GM12878 (cell line): ENCODE results near the gene RFXAP. TPM values are rescaled to one million over a fixed set of nuclear protein-coding genes. Genes with fewer than 3 reads are reported as not detected.

Experiments
- ATAC-seq: fragments of 200-7000 bp; cut with Tn5 transposase; 3 replicates; pipeline ENCODE4 v1.9.1; 2020; ENCODE audit warnings: mild to moderate bottlenecking, moderate library complexity
- BruUV-seq: library from RNA; stranded (reverse); fragments of 400-500 nt; replicated peaks from 2 replicates; lab custom pipeline; 2021; lab: Mats Ljungman, UMichigan
- CTCF ChIA-PET: fragments of 300-600 bp; sonication (Branson Sonifier 250); formaldehyde crosslinking; extraction: SDS; loops from one replicate; lab custom pipeline; 2021; ENCODE audit warnings: inconsistent platforms; lab: Yijun Ruan, JAX
- POLR2A ChIA-PET: fragments of 350-600 bp; formaldehyde crosslinking; extraction: SDS; loops from one replicate; lab custom pipeline; 2021; ENCODE audit warnings: inconsistent platforms; lab: Charles Lee
- RAD21 ChIA-PET: fragments of 300-600 bp; sonication (Branson Sonifier 250); formaldehyde crosslinking; loops from one replicate; lab custom pipeline; 2023; ENCODE audit warnings: antibody characterized with exemption; ENCODE audit not compliant: unreplicated experiment; lab: Charles Lee
- SMC1A ChIA-PET: fragments of 300-600 bp; sonication (Branson Sonifier 250); formaldehyde crosslinking; loops from one replicate; lab custom pipeline; 2023; ENCODE audit not compliant: unreplicated experiment, uncharacterized antibody; lab: Charles Lee
- DNase-seq: peaks from one replicate; pipeline ENCODE4 v3.0.0-alpha.2; 2011; ENCODE audit warnings: low read depth, low spot score
- FAIRE-seq: peaks from 3 replicates; lab custom pipeline; 2011; peaks lifted over from hg19 to GRCh38; lab: Jason Lieb, UNC
- H2AFZ ChIP-seq: 2 replicates; pipeline ENCODE4 v1.6.0; 2011; ENCODE audit warnings: low read depth, low read length, control low read depth; ENCODE audit not compliant: control insufficient read depth
- H3K27ac ChIP-seq: 2 replicates; pipeline ENCODE4 v1.5.1; 2011; ENCODE audit warnings: control low read depth; ENCODE audit not compliant: control insufficient read depth, insufficient read depth
- H3K27me3 ChIP-seq, 2 experiments: replicated peaks in 1 of 2; 2 replicates each; pipeline versions ENCODE4 v1.6.0 to v1.6.1; 2011; ENCODE audit warnings: low read length in 1 of 2; ENCODE audit not compliant: control insufficient read depth in 2 of 2, insufficient read depth in 2 of 2
- H3K36me3 ChIP-seq, 2 experiments: 2 replicates each; pipeline ENCODE4 v1.5.1; 2011; ENCODE audit warnings: low read length in 1 of 2; ENCODE audit not compliant: control insufficient read depth in 2 of 2, insufficient read depth in 2 of 2
- H3K4me1 ChIP-seq: 2 replicates; pipeline ENCODE4 v1.6.1; 2011; ENCODE audit warnings: mild to moderate bottlenecking, low read length, moderate library complexity, mixed read lengths; ENCODE audit not compliant: control insufficient read depth, insufficient read depth
- H3K4me2 ChIP-seq: 2 replicates; pipeline ENCODE4 v1.6.0; 2011; ENCODE audit warnings: control low read depth; ENCODE audit not compliant: control insufficient read depth, insufficient read depth
- H3K4me3 ChIP-seq: fragments of 200-600 bp; sonication (generic); 2 replicates; pipeline ENCODE4 v1.5.1; 2016
- H3K79me2 ChIP-seq: 2 replicates; pipeline ENCODE4 v1.6.0; 2011; ENCODE audit warnings: low read length; ENCODE audit not compliant: control insufficient read depth, insufficient read depth
- H3K9ac ChIP-seq: 2 replicates; pipeline ENCODE4 v1.8.0; 2011; ENCODE audit warnings: low read length, control low read depth, mixed read lengths; ENCODE audit not compliant: control insufficient read depth, insufficient read depth
- H3K9me3 ChIP-seq: replicated peaks from 3 replicates; pipeline ENCODE4 v1.5.1; 2011; ENCODE audit warnings: mild to moderate bottlenecking, low read length; ENCODE audit not compliant: control insufficient read depth, insufficient read depth
- H4K20me1 ChIP-seq: 2 replicates; pipeline ENCODE4 v1.6.0; 2011; ENCODE audit not compliant: control insufficient read depth, insufficient read depth
- BCL3 ChIP-seq: IDR thresholded peaks from 2 replicates; pipeline ENCODE4 v1.6.1; 2011; ENCODE audit warnings: borderline replicate concordance, low read depth, mild to moderate bottlenecking, moderate library complexity, low read length; ENCODE audit not compliant: insufficient read depth, poor library complexity, severe bottlenecking
- ETV6 ChIP-seq, 2 experiments: fragments of 450-650 bp in 1 of 2; IDR thresholded peaks in 1 of 2; conservative IDR thresholded peaks in 1 of 2; 2 replicates each; pipeline ENCODE4 v1.6.1; 2014; ENCODE audit warnings: antibody characterized with exemption in 1 of 2, borderline replicate concordance in 1 of 2, low read depth in 1 of 2, mild to moderate bottlenecking in 1 of 2, moderate library complexity in 1 of 2
- IRF3 ChIP-seq: fragments of 450-650 bp; IDR thresholded peaks from 2 replicates; pipeline ENCODE4 v1.6.1; 2014; ENCODE audit warnings: mild to moderate bottlenecking
- MTA3 ChIP-seq: IDR thresholded peaks from 2 replicates; pipeline ENCODE4 v1.6.1; 2012; ENCODE audit warnings: low read length, inconsistent platforms, borderline replicate concordance
- POLR2A ChIP-seq: IDR thresholded peaks from 2 replicates; pipeline ENCODE4 v1.6.1; 2011; ENCODE audit warnings: low read depth, mild to moderate bottlenecking, low read length
- POLR2AphosphoS5 ChIP-seq: IDR thresholded peaks from 2 replicates; pipeline ENCODE4 v1.6.1; 2011; ENCODE audit warnings: mild to moderate bottlenecking, low read length, inconsistent platforms
- ZNF217 ChIP-seq: fragments of 450-650 bp; IDR thresholded peaks from 2 replicates; pipeline ENCODE4 v1.6.1; 2017; ENCODE audit warnings: antibody characterized with exemption, mild to moderate bottlenecking
- WGBS: methylation state at CpG from one replicate; pipeline ENCODE4 v1.1.6; 2016; ENCODE audit warnings: low lambda C conversion rate; ENCODE audit not compliant: insufficient replicate concordance, insufficient coverage; ENCODE audit errors: missing lambda C conversion rate; 5-methylcytosine and 5-hydroxymethylcytosine counted together
- in situ Hi-C: fragments of 300-500 bp; cut with MboI; formaldehyde crosslinking; loops from 9 replicates; pipeline ENCODE4 v1.14.3; 2018; ENCODE audit warnings: mixed read lengths
- intact Hi-C: fragments of 100-400 bp; cut with micrococcal nuclease; formaldehyde crosslinking; loops from one replicate; pipeline ENCODE4 v1.14.2; 2022; ENCODE audit not compliant: unreplicated experiment
- polyA plus RNA-seq, 11 experiments: library from polyadenylated mRNA; depleted of rRNA in 4 of 11; unstranded in 6 of 11; stranded (reverse) in 5 of 11; fragments of >200 nt; fragmentation: Nextera tagmentation in 4 of 11; fragmentation: Illumina TruSeq in 1 of 11; extraction: Ambion mirVana in 4 of 11; extraction: Trizol in 1 of 11; gene quantifications; 1 replicate in 1 of 11; 2 replicates in 10 of 11; pipeline versions ENCODE4 v1.2.1 to v1.2.3, GENCODE V29; 2011 to 2016; ENCODE audit warnings: inconsistent platforms in 2 of 11, missing spikeins in 2 of 11, low read depth in 1 of 11
- total RNA-seq, 4 experiments: library from RNA; depleted of rRNA in 3 of 4; stranded (reverse); fragments of >200 nt in 3 of 4; fragmentation: Illumina TruSeq in 1 of 4; extraction: Trizol in 1 of 4; gene quantifications; 2 replicates each; pipeline versions ENCODE4 v1.2.1 to v1.2.3, GENCODE V29; 2013 to 2021

Gene RFXAP
- total and polyA plus RNA-seq, 10 of the 15 experiments (the other 5 are each of a cell fraction or from before 2014, with no cell fraction given): 3.4 to 13.3 (median 7.7) TPM

GRCh38 chr13:36829753-36830152 is 10.7 kb downstream of the RFXAP start:
- ChIA-PET RAD21 (no interaction called here), CTCF (interaction anchor here (0.6 to 1.3 kb wide), 3 partner anchors 9 to 95 kb away, joined by 3 read pairs; no protein-coding TSS in a partner anchor)
- H3K36me3 ChIP-seq: peaks cover 0 to 4% of the 10 kb centered on the region in 2 experiments; a peak in 2 of 4 replicates

More at GRCh38 chr13:36829753-36830152, 10.7 kb downstream of the RFXAP start:
- ChIA-PET POLR2A (no interaction called here), SMC1A (interaction anchor here (1.1 to 1.7 kb wide), 3 partner anchors 32 to 144 kb away, joined by 3 read pairs; no protein-coding TSS in a partner anchor)
- Histone ChIP-seq H3K79me2 (no peaks in the 10 kb centered on the region), H3K9me3 (no peaks in the 10 kb centered on the region), H3K27ac (no peak overlapping the region), H3K4me3 (no peak overlapping the region)
- no TSS peak for BruUV-seq
- WGBS: 100% methylated on average over 1 of the region's 1 CpG
- no peak for DNase-seq
- ATAC-seq: no peak
- FAIRE-seq: no peak
- TF ChIP-seq ZNF217 (no peak), POLR2A (no peak), POLR2AphosphoS5 (no peak), MTA3 (no peak), ETV6 (conservative IDR thresholded peaks at IDR 0.05 in 1 of 2, IDR thresholded peaks at IDR 0.05 in 1 of 2; ENCODE audit: borderline replicate concordance in 1 of 2, low read depth in 1 of 2) (no peak), IRF3 (no peak), BCL3 (no peak)
- TF ChIP-seq, all 136 proteins: peak for 0
- Histone ChIP-seq H2AFZ (no peak overlapping the region), H4K20me1 (no peaks in the 10 kb centered on the region), H3K27me3 (no peaks in the 10 kb centered on the region), H3K4me2 (no peak overlapping the region), H3K4me1 (no peaks in the 10 kb centered on the region), H3K9ac (no peak overlapping the region)
- intact Hi-C loops: no loop called here
- in situ Hi-C loops: no loop called here
